ENCODE results near the gene ANKEF1.

ANKEF1 gene

DNA sequence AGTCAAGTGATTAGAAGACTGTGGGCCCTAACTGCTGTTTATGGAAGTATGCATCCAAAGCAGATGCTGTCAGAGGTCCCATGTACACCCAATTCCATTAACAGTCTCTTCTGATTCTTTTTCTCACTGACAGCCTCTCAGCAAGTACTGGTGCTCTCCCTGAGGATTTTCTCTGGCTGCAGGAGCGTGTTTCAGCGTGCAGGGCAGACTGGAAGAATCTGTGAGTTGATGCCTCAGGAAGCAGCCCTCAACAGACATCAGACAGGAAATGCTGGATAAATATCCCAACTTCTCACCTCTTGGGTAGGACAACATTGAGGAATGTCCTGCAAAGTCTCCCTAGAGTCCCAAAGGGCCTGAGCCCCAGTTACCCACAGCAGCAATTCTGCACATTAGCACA lies 40.8 kb downstream of the ANKEF1 start:
- no peak overlapping the region for H3K27ac ChIP-seq
- TF ChIP-seq ZFX (IDR thresholded peaks at IDR 0.05; ENCODE audit: borderline replicate concordance) = no peak
- TF ChIP-seq, protein P1, sequence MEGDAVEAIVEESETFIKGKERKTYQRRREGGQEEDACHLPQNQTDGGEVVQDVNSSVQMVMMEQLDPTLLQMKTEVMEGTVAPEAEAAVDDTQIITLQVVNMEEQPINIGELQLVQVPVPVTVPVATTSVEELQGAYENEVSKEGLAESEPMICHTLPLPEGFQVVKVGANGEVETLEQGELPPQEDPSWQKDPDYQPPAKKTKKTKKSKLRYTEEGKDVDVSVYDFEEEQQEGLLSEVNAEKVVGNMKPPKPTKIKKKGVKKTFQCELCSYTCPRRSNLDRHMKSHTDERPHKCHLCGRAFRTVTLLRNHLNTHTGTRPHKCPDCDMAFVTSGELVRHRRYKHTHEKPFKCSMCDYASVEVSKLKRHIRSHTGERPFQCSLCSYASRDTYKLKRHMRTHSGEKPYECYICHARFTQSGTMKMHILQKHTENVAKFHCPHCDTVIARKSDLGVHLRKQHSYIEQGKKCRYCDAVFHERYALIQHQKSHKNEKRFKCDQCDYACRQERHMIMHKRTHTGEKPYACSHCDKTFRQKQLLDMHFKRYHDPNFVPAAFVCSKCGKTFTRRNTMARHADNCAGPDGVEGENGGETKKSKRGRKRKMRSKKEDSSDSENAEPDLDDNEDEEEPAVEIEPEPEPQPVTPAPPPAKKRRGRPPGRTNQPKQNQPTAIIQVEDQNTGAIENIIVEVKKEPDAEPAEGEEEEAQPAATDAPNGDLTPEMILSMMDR (IDR thresholded peaks at IDR 0.05) = no peak

DNA sequence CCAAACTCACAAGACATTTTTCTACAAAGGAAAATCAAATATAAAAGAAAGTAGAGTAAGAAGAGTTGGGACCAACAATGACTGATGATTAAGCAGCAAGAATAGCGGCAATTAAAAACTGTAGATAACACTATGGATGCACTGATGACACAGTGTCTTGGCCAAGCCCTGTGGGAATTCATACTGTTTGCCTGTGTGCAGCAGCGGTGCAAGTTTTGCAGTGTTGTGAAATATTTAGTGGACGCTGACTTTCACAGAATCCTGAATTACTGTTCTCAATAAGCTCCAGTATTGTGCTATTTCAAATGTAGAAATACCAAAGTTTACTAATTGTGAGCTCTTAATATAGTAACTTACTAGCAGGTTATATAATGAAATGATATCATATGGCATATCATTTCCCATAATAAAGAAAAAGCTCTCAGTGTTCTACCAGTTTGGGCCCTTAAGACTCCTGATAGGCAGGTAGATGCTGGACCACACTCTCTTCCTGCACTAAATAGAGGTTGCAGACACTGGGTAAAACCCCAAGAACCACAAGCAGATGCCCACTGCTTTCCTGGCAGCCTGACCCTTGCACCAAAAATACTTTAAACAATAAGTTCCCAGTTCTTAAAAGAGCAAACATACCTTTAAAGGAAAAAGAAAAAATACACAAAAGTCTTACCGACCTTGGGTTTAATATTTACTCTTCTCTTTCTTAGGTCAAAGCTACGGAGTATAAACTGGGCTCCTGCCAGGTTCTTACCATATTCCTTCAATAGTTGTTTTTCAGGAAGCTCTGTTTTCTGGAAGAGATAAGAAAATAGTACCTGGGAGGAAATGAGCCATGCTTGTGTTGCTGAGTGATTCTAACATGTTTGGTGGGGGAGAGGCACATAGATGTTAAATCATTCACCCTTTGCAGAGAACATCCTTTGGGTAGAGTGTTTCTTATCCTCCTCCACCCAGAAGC lies 41.6 kb downstream of the ANKEF1 start:
- no peak overlapping the region for H3K27ac ChIP-seq
- no peak for TF ChIP-seq ZFX (IDR thresholded peaks at IDR 0.05; ENCODE audit: borderline replicate concordance)
- TF ChIP-seq, protein P1 (IDR thresholded peaks at IDR 0.05) = no peak

DNA sequence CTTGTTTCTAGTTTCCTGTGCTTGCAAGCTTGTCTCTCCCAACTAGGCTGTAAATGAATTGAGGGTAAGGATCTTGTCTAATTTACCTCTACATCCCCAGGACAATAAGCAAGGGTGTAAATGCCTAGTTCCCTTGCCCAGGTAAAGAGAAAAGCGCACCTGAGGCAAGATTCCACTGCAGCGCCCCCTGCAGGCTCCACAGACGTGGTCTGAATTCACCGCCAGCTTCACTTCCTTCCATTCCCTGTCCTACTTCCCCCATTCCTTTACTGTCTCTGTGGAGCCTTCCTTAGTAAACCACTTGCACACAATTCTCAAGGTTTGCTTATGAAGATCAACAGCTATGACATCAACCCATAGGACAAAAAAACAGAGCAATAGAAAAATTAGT lies 42.3 kb downstream of the ANKEF1 start:
- TF ChIP-seq, protein P1 (IDR thresholded peaks at IDR 0.05) = peak; percentile 72
- TF ChIP-seq ZFX (IDR thresholded peaks at IDR 0.05; ENCODE audit: borderline replicate concordance) = no peak

DNA sequence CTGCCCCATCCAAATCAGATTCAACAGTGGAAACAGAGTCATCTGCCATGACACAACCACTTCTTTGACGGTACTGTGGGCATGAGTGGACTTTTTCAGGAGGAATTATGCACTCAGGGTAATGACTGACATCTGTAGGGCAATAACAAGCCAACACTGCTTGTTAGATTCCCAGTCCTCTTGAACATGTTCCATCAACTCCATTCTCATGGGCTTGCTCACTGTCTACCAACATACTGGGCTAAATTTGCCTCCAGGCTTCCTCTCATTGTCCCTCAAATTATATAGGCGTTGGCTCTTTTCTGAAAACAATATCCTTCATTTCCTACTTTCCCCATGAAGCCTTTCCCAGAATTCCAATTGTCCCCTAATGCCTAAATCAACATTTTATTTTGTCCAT lies 43.1 kb downstream of the ANKEF1 start:
- H3K27ac ChIP-seq = no peak overlapping the region
- no peak for TF ChIP-seq ZFX (IDR thresholded peaks at IDR 0.05; ENCODE audit: borderline replicate concordance)
- TF ChIP-seq, protein P1 (IDR thresholded peaks at IDR 0.05) = no peak

More for the DNA sequence above, 42.3 kb downstream of the ANKEF1 start:
- no peak overlapping the region for H3K27ac ChIP-seq

DNA sequence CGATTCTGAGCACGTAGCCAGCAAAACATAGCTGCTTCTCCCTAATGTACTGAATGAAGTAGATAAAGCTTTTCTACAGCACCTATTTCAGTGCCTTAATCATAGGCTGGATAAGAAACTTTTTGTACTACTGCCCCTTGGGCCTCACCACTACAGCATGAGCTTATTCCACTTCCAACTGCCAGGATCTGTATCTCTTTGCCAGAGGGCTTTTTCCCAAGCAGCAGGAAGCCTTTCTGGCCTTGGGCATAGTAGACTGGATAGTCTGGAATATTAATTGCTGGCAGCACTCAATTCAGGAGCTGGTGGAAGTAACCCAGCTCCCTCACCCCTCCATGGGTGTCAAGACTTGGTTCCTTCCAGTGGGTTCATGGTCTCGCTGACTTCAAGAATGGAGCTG lies 43.6 kb downstream of the ANKEF1 start:
- no peak for TF ChIP-seq ZFX (IDR thresholded peaks at IDR 0.05; ENCODE audit: borderline replicate concordance)
- TF ChIP-seq, protein P1 (IDR thresholded peaks at IDR 0.05) = no peak
- H3K27ac ChIP-seq = no peak overlapping the region

DNA sequence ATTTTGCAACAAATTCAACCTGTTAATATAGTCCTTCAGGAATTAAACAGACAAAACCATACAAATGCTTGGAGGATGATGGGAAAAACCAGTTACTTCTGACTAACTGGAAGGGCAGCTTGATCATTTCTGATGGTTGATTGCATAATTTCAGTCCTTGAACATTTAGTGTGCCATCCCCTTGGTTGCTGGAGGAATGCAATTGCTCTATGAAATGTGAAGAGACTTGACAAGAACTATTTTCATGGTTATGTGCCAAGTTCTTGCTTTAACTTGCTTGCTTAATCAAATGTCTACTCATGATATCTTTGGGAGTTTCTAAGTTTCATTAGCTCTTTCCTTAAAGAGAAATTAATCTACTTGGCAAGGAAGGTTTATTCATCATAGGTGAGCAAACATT lies 45.2 kb downstream of the ANKEF1 start:
- H3K27ac ChIP-seq = no peak overlapping the region
- TF ChIP-seq, protein P1 (IDR thresholded peaks at IDR 0.05) = no peak
- TF ChIP-seq ZFX (IDR thresholded peaks at IDR 0.05; ENCODE audit: borderline replicate concordance) = no peak

DNA sequence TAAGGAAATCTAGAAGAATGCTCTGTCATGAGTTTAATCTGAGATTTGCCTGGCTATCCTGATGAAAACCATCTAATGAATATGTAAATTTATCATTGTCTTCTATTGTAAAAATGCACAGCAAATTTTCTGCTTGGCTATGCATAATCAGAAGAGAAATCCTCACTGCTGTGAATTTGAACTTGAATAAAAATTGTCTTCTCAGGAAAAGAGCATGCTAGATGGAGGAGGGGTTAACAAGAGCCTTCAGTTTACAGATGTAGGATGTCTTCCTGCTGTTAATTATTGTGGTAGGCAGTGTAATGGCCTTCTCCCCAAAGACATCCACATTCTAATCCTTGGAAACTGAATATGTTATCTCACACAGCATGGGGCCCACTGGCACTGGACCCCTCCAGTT lies 45.8 kb downstream of the ANKEF1 start:
- TF ChIP-seq, protein P1 (IDR thresholded peaks at IDR 0.05) = no peak
- no peak for TF ChIP-seq ZFX (IDR thresholded peaks at IDR 0.05; ENCODE audit: borderline replicate concordance)
- no peak overlapping the region for H3K27ac ChIP-seq

Data from 22Rv1 (cell line).